Activated CD8-positive, alpha-beta memory T cell treated with anti-CD3 and anti-CD28 coated beads, Interleukin-2, amount 50 U/mL, for 48 hours (primary cell): Measurements from ENCODE around the gene DNAJB12.
"Not testable (repeated sequence)": the region's sequence is repeated elsewhere in the genome, so short reads cannot be mapped to it uniquely, and the experiment has no call there.

Source experiments
- DNase-seq: peaks from one replicate; pipeline ENCODE4 v3.0.0-alpha.2; 2020

DNAJB12 gene

DNA sequence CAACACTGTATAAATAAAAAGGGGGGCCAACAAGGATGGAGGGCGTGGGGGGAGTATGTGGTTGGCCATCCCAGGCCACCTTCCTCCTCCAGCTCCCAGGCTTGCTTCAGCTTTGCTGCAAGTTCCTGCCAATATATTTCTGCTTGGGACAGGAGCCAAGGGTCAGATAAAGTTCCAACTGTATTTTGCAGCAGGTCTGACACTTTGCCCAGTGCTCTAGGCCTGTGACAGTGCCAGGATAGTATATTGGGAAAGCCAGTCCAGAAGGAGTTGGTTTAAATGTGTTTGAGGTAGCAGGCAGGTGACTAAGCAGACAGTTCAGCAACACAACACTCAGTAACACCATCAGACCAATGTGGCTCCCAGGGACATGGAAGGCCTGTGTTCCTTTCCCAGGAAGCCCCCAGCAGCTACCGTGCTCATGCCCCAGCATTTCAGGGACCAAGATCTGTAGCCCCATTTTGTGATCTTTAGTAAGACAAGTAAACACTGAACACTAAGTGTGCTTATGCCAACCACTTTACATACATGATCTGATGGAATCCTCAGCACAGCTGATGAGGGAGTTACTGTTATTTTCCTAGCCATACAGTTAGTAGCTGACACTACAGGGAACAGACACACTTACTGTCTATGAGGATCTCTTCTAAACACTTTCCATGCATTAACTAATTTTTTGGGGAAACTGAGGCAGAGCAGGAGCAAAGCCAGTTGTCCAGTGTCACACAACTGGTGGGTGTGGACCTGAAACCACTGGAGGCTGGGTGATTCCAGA lies 38.9 kb downstream of the DNAJB12 start:
- DNase-seq, result no peak

GRCh38 chr10:72315054-72315453 lies 39.7 kb downstream of the DNAJB12 start:
- DNase-seq, result no peak

GRCh38 chr10:72314263-72314662 lies 40.5 kb downstream of the DNAJB12 start:
- no peak for DNase-seq

GRCh38 chr10:72312865-72313391 lies 41.8 kb downstream of the DNAJB12 start:
- DNase-seq, result no peak

- no peak for DNase-seq
Measured at GRCh38 chr10:72311667-72312066, 43.1 kb downstream of the DNAJB12 start.

DNA sequence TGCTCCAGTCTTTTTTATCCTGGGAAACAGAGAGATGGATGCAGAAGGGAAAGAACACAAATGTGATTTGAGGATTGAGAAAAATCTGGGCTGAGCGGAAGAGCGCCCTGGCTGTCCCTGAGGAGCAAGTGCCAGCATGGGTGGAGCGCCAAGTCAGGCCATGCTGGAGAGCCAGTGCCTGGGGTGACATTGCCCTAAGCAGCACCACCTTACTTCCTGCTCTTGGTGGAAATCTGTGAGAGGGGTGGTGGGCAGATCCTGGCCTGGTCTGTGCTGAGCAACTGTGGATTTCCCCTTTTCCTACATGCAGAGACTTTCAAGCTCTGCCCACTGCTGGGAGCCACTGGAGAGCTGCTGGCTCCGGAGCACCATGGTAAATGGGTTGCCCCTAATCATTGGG lies 44.1 kb downstream of the DNAJB12 start:
- DNase-seq, result no peak

DNA sequence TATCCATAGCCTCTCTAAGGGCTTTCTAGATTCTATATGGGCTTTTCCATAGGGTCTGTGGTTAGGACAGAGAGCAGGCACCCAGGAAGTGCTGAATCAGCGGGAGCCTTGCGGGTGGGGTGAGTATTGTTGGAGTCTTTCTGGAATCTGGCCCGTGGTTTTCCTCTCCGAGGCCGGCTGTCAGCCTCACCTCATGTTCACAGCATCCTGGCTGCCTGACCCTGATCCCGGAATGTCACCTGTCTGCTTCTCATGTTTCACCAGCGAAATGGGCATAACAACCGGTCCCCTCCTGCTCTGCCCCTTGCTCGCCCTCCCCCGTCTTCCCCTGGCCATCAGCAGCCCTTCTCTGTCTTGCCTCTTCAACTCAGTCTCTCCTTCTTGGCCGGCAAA lies 44.5 kb downstream of the DNAJB12 start:
- DNase-seq, result no peak

GRCh38 chr10:72309290-72310240 lies 45.2 kb downstream of the DNAJB12 start:
- peak; percentile 62 for DNase-seq

- peak; percentile 70 for DNase-seq
Measured at GRCh38 chr10:72308320-72308987, 46.3 kb downstream of the DNAJB12 start.

- DNase-seq, result not testable (repeated sequence)
Measured at GRCh38 chr10:72307711-72308110, 47.0 kb downstream of the DNAJB12 start.

DNA sequence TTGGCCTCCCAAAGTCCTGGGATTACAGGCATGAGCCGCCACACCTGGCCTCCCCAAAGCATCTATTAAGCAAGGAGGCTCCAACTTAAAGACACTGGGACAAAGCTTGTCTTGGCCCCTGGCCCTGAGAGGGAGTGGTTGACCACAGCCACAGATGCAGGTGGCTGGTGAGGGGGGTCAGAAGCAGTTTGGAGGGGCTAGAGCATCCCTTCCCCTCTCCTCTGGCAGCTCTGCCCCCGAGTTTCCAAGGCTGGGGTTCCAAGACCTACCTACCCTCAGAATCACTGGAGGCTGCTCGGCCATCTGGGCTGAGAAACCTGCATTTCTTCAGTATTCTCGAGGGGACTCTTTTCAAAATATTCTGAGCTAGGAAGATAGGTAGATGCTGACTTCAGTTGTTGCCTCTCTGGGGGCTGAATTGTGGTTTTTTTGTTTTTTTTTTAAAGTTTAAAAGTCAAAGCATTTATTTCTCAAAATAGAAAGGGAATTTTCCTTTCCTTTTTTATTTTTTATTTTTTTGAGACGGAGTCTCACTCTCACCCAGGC lies 48.4 kb downstream of the DNAJB12 start:
- DNase-seq, result no peak

- peak; percentile 72 for DNase-seq
Measured at GRCh38 chr10:72303424-72304128, 51.1 kb downstream of the DNAJB12 start.

- DNase-seq, result peak; percentile 68
Measured at GRCh38 chr10:72298592-72299519, 55.9 kb downstream of the DNAJB12 start.

- peak; percentile 96 for DNase-seq
Measured at GRCh38 chr10:72297805-72298591, 56.7 kb downstream of the DNAJB12 start.

DNA sequence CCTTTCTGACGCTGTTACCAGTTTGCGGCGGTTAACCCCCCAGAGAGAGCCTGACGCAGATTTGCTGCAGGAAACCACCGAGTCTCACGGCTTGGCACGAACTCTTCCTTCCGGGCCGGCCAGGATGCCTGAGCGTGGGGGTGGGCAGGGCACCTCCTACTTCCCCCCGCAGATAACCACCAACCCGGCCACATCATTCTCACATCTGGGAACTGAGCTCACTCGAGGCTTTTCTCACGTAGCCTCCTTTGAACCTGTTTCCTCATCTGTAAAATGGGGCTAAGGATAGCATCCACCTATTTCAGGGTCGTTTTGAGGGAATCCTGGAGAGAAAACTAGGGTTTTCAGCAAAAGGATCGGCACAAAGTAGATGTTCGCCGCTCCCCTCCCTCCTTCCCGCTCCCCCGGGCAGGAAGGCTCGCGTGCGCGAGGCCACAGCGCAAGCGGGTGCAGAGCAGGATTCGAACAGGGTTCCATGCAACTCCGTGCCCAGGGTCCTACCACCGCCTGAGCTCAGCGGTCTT lies 57.4 kb downstream of the DNAJB12 start:
- DNase-seq, result peak; percentile 96

DNA sequence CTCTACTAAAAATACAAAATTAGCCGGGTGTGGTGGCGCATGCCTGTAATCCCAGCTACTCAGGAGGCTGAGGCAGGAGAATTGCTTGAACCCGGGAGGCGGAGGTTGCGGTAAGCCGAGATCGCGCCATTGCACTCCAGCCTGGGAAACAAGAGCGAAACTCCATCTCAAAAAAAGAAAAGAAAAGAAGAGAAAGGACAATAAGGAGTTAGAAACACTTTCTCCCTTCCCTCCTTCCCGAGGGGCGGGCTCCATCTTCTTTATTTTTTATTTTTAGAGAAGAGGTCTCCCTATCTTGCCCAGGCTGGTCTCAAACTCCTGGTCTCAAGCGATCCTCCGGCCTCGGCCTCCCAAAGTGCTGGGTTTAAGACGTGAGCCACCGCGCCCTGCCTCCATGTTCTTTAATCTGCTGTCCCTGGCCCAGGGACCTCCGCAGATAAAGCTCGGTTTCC lies 57.9 kb downstream of the DNAJB12 start:
- DNase-seq, result not testable (repeated sequence)

DNA sequence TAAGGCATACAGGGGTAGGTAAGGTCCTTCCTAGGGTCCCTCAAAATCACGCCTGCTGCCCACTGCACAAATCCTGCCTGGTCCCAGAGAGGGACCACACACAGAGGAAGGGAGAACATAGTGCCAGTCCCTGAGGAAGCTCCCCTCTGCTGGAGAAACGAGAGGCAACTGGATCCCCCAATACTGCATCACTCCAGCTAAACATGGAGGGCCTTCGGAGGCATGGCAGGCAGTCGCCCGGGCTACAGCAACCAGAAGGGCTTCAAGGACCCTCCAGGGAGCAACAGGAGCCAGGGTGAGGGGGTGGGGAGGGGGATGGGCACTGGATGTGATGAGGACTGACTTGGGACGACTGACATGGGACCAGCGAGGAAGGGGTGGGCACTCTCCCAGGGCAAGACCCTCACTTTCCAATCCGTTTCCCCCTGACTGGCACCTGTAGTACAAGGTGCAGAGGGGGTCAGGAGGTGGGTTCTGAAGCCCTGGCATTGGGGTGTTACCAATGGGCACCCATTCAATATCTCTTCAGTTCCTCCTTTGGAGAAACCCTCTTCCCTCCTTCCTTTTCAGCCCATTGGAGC lies 59.3 kb downstream of the DNAJB12 start:
- DNase-seq, result peak; percentile 80

DNA sequence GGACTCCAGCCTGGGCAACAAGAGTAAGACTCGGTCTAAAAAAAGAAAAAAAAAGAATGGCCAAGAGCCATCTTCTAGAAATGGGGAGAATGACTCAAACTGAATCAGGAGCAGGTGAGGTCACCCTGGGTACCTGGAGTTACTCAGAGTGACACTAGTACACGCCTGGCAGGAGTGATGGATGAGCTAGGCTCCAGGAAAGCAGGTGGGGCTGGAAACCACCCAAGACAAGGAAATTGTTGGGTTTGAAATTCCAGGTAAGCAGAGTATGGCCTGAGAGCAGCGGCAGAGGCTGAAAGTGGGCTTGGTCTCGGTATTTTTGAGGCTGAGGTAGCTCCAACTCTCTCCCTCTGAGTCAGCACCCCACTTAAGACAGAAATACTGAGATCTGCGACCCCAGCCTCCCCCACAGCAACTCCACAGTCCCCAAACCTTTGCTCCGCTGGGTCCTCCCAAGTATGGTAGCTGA lies 62.5 kb downstream of the DNAJB12 start:
- peak; percentile 82 for DNase-seq

GRCh38 chr10:72291019-72291532 lies 63.6 kb downstream of the DNAJB12 start:
- peak; percentile 76 for DNase-seq
